B cell (primary cell): ENCODE measurements around the gene KCNMB3.

ENCODE experiments used
- EZH2 ChIP-seq: IDR thresholded peaks from 2 replicates; pipeline ENCODE4 v1.6.1; 2012; ENCODE audit warnings: borderline replicate concordance, low read depth, mild to moderate bottlenecking, moderate library complexity, low read length; ENCODE audit not compliant: insufficient read depth, poor library complexity, severe bottlenecking
- TF ChIP-seq, protein P1 (sequence below): fragments of 200-600 bp; IDR thresholded peaks from one replicate; pipeline ENCODE4 v1.8.0; 2022; ENCODE audit warnings: antibody characterized with exemption, mild to moderate bottlenecking

DNA sequence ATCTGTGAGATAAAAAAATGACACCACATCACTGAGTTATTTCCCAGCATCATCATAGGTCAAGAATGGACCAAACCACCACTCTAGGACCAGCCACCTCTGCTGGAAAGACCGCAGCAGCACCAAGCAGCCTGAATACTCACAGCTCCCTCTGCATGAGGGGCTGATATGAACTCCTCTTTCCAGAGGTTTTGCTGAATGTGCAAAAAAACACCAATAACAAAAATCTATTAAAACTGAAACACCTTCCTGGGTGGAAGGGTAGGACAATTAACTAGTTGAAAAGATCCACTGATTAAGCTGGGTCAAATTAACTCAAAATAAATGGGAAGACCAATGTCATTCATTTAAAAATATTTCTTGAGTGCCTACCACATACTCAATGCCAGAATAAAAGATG lies 28.9 kb upstream of the KCNMB3 start:
- TF ChIP-seq, protein P1, sequence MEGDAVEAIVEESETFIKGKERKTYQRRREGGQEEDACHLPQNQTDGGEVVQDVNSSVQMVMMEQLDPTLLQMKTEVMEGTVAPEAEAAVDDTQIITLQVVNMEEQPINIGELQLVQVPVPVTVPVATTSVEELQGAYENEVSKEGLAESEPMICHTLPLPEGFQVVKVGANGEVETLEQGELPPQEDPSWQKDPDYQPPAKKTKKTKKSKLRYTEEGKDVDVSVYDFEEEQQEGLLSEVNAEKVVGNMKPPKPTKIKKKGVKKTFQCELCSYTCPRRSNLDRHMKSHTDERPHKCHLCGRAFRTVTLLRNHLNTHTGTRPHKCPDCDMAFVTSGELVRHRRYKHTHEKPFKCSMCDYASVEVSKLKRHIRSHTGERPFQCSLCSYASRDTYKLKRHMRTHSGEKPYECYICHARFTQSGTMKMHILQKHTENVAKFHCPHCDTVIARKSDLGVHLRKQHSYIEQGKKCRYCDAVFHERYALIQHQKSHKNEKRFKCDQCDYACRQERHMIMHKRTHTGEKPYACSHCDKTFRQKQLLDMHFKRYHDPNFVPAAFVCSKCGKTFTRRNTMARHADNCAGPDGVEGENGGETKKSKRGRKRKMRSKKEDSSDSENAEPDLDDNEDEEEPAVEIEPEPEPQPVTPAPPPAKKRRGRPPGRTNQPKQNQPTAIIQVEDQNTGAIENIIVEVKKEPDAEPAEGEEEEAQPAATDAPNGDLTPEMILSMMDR = no peak
- TF ChIP-seq EZH2 = no peak
